ENCODE results near the gene MOB3A.
"Not testable (repeated sequence)": the region's sequence is repeated elsewhere in the genome, so short reads cannot be mapped to it uniquely, and the experiment has no call there.

Gene MOB3A

DNA sequence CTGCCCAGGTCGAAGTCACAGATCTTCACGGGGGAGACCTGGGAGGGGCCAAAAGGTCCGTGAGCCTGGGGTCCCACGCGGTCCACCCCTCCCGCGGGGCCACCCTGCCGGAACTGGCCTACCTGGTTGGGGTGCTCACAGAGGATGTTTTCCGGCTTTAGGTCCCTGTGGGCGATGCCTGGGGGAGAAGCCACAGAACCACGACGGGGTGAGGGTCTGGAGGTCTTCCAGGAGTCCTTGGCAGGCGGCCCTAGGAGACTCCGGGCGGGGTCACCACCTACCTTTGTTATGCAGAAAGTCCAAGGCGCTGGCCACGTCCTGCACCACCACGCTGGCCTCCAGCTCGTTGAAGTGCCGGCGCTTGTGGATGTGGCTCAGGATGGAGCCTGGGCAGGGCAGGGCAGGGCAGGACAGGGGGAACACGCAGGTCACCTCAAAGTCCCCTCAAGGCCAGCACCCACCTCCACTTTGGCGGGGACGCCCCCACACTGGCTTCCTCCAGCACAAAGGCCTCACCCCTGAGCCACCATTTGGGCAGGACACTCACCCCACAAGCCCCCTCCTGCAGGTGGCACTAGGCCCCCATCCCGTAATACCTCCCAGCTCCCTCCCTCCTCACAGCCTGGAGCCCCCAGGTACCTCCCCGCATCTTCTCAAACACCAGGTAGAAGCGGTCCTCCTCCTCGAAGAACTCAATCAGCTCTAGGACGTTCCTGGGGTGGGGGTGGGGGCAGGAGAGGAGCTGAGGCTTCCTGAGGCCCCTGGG lies 53.5 kb downstream of the MOB3A start:
- no peak for DNase-seq

DNA sequence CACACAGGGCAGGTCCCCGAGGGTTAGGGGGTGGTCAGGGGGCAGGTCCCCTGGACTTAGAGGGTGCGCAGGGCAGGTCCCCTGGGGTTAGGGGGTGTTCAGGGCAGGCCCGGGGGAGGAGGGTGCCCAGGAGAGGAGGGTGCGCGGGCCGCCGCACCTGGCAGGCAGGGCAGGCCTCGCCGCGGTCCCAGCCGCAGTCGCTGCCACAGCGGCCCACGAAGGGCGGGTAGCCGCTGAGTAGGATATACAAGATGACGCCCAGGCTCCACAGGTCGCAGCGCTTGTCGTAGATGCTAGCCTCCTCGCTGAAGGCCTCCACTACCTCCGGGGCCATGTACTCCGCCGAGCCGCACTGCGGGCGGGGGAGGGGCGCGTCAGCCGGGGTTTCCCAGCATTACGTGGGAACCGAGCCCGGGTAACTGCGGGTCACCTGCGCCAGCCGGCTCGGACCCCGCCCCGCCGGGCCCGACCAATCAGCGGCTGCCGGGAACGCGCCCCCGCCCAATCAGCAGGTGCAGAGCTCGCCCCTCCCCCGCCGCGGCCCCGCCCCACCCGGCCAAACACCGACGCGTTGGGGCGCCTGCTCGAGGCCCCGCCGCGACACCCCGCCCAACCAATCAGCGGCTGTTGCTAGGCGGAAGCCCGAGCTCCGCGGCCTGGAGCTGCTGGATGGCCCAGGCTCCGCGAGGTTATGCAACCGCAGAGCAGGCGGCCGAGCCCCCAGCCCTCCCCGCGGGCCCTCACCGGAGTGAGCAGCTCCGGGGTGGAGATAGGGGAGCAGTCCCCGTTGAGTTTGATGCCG lies 54.2 kb downstream of the MOB3A start:
- DNase-seq = peak; percentile 78

DNA sequence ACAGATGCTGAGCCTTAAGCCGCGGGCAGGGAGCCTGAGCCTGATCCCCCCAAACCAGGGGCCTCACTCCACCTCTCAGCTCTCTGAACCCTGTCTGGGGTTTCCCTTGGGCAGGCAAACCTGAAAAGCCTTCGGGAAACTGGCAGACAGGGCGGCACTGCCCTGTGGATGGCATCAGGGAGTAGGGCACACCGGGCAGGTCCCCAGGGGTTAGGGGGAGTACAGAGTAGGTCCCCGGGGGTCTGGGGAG lies 54.8 kb downstream of the MOB3A start:
- no peak for DNase-seq

DNA sequence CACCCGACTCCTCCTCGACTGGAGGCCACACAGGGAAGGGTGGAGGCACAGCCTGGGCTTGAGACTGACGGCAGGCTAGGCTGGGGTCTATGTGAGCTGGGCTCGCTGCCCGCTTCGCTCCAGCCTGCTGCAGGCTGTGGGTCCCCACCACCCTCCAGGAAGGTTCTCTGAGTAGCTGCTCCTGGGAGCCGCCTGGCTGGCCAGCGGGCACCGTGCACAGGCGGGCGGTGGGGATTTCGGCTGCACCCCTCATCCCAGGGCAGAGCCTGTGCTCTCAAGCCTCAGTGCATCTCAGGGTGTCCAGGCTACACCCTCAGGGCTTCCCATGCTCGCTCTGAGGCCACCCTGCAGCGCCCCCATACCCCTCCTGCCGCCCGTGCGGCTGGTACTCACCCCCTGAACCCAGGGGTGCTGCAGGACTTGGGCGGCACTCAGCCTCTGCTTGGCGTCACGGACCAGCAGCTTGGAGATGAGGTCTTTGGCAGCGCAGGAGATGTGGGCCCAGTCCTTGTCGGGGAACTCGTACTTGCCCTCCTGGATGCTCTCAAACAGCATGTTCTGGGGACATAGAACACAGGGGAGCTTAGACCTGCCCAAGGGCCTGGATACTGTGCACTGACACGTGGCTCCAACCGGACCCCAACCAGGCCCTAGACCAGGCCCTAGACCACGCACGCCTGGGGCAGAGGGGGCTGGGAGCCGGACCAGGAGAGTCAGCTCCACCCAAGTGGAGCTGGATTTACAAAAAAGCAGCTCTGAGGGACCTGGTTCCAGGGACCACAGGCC lies 55.3 kb downstream of the MOB3A start:
- no peak for DNase-seq

DNA sequence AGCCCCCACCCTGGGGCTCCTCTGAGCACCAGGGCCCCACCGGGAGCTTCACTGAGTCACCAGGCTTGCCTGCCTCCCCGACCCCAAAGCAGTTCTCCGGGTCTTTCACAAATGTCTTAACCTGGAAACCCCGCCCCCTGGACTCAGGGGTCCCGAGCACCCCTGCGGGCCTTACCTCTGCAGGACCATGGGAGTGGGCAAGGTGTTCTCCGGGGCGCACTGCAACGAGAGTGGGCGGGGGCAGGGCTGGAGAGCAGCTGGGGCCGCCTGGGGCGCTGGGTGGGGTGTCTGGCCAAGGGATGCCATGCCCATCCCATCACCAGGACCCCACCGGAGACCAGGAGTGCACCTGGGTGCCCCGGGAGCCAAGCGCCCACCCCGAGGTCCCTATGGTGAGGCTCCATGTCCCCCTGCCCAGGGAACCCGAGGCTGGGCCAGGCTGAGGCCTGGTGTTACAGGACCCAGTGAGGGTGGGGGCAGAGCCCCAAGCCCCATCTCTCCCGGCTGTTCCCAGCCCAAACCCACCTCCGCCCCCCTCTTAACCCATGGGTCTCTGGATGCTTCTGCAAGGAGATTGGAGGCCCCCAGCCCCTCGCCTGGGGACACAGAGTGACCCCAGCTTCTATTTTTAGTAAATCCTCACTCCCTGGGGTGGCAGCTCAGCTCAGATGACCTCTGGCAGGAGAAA lies 56.0 kb downstream of the MOB3A start:
- no peak for DNase-seq

DNA sequence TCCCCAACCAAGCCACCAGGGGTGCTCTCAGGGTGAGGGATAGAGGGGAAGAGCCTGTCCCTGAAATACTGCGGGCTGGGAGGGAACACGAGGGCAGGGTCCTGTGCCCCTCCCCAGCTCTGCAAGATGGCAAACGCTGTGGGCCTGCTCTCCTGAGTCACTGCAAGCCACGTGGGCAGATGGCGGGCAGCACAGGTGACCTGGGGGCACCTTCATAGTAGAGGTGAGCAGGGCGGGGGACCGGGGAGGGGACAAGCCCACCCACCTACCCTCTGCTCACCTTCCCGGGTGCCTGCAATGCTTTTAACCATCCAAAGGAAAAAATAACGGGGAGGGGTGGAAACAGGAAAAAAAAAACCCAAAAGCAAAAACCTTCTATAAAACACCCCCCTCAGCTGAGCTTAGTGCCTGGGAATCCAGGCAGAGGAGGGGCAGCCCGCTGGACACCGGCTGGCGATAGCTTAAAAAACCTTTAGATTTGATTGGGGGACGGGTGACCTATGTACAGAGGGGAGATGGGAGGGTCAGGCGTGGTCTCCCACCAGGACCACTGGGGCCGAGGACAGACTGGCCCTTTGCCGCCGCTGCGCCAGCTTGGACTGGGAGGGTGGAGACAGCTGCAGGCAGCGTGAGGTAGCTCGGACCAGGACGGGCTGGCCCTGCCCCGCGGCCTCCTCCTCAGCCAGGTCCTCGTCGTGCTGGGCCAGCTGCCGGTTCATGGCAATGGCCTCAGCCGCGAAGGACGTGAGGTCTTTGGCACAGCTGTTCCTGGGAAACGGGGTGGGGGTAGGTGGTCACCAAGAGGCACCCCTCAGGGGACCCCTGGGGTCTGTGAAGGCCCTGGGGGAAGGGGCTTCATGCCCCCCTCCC lies 56.8 kb downstream of the MOB3A start:
- no peak for DNase-seq

DNA sequence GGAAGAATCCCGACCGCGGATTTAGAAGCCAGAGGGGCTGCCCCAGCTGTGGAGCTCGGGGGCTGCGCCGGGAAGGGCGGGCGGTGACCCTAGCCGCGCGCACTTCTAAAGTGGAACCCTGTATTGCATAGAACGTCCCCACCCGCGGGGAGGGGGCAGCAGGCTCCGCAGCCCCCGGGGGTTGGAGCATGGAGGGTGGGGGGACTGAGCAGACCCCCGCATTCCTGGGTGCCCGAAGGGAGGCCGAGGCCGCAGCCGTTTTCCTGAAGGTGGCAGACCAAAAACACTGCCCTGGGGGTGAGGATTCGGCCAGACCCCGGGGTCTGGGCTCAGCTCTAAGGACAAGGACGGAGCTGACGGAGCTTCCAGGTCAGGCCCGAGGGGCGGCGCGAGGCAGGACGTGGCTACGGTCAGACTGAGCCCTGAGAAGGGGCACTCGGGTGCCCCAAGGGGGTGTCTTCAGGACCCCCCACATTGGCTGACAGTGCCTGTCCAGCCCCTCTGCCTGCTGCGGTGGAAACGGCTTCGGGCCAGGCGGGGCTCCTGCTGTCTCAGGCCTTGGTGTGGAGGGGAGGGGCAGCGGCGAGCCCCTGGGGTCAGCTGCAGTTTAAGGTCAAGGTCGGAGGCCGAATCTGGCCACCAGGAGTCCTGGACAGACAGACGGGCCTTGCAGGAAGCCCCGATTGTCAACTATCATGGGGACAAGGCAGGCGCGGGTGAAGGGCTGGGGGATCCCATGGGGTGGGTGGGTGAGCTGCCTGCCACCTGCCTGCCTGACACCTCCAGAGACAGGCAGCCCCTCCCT lies 57.6 kb downstream of the MOB3A start:
- DNase-seq = no peak

DNA sequence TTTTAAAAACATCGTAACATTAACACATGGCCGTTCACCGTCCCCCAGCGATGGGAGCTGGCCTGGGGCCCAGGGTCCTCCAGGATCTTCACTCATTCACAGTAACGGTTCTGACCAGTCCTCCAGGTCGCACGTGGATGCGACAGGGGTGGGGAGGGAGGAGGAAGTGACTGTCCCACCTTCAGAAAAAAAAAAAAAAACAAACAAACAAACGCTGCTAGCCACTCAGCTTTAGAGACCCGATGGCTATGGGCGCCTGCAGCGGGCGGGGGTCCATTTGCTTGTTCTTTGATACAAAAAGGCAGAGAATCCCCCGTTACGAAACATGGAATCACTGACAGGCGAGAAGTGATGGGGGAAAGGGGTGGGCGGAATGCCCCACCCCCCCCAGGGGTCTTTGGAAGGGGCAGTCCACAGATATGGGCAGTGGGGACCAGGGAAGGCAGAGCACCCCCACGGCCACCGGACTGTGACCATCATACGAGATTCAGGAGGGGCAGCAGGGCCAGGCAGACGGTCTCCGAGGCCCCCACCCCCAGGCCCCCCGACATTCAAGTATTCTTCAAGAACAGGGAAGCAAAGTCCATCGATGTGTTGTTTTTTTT lies 58.4 kb downstream of the MOB3A start:
- no peak for DNase-seq

DNA sequence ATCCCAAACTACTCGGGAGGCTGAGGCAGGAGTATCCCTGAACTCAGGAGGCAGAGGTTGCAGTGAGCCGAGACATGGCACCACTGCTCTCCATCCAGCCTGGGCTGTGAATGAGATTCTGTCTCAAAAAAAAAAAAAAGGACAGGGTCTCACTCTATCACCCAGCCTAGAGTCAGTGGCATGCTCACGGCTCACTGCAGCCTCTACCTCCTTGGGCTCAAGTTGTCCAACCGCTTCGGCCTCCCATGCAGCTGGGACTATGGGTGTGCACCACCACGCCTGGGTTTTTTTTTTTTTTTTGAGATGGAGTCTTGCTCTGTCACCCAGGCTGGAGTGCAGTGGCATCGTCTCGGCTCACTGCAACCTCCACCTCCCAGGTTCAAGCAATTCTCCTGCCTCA lies 59.7 kb downstream of the MOB3A start:
- no peak for DNase-seq

DNA sequence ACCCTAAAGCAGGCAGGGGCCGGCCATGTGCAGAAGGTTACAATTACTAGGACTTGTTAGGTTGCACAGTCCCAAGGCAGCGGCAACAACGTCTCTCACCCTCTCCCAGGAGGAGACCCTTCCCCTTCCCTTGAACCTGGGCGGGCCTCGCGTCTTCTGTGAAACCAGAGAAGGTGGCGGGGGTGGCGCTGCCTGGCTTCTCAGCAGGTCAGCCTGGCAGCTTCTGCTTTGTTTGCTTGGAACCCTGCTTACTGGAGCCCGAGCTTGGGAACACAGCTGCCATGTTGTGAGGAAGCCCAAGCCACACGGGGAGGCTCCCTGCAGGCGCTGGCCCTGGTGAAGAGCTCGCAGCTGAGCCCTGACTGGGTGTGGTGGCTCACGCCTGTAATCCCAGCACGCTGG lies 60.5 kb downstream of the MOB3A start:
- no peak for DNase-seq

DNA sequence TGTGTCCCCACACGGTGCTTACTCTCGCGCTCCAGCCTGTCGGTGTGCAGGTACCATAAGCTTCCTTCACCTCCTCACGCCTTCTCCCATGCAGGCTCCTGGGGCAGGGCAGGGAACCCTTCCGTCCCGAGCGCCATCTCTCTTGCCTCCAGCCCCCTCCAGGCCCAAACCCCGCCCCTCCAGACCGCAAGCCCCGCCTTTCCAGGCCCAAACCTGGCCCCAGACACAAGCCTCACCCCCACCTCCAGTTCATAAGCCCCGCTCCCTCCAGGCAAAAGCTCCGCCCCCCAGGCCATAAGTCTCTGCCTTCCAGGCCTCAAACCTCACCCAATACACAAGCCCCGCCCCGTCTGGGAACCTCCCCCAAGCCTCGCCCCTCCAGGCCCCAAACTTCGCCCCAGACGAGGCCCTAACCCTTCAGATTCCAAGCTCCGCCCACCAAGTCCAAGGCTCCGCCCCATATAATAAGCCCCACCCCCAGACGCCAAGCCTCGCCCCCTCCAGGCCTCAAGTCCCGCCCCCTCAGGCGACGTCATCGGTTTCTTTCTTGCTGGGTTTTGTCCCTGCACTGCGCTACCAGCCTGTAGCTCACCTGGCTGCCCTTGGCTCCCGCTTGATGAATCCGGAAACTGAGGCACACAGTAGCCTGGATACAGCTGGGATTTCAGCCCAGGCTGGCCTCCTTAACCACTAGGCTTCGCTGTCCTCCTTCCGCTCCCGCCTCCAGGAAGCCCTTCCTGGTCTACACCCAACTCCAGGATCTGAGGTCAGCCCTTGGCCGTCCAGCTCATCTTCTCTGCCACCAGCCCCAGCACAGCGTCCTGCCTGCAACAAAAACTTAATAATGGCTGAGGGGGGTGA lies 61.2 kb downstream of the MOB3A start:
- DNase-seq = no peak

DNA sequence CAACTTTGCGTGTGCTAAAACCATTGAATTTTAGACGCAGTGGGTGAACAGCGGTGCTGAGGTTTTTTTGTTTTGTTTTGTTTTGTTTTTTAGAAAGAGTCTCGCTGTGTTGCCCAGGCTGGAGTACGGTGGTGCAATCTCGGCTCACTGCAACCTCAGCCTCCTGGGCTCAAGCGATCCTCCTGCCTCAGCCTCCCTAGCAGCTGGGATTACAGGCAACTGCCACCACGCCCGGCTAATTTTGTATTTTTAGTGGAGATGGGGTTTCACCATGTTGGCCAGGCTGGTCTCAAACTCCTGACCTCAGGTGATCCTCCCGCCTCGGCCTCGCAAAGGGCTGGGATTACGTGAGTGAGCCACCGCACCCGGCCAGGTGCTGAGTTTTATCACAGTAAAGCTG lies 61.9 kb downstream of the MOB3A start:
- DNase-seq = not testable (repeated sequence)

DNA sequence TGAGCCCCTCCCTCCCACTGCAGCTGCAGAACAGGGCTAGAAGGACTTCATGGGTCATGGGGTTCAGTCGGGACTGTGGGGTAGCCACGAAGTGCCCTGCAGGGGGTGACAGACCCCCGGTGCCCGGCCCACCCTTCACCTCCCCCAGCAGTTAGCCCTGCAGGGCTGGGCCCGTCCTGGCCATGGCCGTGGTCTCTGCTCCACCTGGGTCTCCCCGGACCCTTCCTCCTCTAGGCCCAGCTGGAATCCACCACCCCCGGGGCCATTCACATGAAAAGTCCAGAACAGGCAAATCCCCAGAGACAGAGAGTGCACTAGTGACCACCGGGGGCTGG lies 62.3 kb downstream of the MOB3A start:
- DNase-seq = no peak

DNA sequence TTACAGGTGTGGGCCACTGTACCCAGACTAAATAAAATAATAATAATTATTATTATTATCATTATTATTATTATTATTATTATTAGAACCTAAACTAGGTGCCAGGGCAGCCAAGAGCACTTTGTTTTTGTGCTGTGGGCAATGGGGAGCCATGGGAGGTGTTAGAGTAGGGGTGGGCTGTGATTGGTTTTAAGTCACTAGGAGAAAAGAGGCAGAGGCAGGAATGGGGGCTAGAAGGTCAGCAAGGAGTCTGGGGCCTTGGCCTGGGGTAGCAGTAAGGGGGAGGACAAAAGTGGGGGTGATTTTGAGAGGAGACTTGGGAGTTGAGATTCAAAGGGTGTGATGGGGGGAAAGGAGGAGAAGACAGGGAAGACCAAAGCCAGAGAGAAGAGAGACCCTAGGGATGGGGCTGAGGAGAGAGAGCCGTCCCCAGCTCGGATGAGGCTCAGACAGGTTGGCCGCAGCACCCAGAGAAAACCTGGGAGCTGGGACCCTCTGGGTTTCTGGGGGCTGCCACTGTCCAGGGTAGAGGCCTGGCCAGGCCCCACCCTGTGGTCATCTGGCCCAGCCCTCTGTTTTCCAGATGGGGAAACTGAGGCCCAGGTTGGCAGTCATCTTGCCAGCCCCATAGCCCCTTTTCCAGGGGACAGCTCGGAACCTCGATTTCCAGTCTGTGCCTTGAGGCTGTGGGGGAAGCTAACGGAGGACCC lies 62.9 kb downstream of the MOB3A start:
- no peak for DNase-seq

DNA sequence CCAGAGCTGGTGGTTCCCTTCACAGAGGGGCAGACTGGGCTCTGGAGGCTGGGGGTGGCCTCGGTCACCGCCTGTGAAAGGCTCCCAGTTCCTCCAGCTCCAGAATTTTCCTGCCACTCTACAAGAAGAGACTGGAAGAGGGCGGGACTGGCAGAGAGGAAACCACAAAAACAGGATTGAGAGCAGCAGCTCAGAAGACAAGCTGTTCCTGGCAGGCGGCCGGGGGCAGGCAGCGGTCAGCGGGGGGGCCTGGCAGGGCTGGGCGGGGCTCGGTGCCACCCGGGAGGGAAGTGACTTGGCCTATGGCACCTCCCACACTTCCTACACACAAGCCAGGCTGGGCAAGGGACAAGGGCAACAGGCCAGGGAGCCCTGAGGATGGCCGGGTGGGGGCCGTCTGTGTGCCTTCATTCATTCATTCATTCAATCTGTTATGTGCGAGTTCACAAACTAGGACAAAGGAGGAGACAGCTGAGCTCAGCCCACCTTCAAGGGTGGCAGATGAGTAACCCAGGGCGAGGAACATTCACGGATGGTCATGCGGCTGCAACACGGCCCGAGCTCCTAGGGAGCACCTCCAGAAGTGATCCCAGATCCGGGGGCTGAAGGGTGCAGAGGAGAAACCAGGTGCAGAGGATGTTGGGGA lies 63.7 kb downstream of the MOB3A start:
- peak; percentile 87 for DNase-seq

DNA sequence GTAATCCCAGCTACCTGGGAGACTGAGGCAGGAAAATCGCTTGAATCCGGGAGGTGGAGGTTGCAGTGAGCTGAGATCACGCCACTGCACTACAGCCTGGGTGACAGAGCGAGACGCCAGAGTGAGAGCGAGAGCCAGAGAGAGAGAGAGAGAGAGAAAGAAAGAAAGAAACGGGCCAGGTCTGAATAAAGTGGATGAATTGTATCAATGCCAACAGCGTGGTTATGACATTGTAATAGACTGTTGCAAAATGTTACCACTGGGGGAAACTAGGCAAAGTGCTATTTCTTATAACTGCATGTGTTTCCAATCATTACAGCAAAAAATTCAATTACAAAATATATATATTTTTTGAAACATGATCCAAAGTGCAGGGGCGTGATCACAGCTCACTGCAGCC lies 68.8 kb downstream of the MOB3A start:
- DNase-seq = no peak

DNA sequence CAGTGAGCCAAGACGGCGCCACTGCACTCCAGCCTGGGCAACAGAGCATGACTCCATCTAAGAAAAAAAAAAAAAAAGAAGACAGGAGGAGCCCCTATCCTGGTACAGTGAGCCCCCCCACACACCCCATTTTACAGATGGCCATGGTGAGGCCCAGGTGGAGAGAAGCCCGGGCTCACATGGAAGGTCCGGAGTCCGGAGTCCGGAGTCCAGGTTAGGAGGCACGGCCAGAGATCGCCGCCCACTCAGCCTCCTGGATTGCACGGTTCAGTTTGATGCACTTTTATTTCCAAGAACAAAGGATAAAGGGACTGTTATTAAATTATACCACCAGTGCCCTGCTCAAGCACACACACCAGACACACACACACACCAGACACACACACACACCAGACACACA lies 69.4 kb downstream of the MOB3A start:
- no peak for DNase-seq

DNA sequence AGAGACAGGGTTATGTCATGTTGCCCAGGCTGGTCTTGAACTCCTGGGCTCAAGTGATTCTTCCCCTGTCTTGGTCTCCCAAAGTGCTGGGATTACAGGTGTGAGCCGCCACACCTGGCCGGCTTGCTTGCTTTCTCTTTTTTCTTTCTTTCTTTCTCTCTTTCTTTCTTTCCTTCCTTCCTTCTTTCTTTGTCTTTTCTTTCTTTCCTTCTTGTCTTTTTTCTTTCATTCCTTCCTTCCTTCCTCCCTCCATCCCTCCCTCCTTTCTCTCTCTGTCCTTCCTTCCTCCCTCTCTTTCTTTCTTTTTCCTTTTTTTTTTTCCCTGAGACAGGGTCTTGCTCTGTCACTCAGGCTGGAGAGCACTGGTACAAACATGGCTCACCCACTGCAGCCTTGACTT lies 73.8 kb downstream of the MOB3A start:
- DNase-seq = no peak
